GM12872 (cell line): ENCODE results near the gene LRIG1.

ENCODE experiments used
- CTCF ChIP-seq: IDR thresholded peaks from 3 replicates; pipeline ENCODE4 v1.5.1; 2011; ENCODE audit warnings: low read depth, mild to moderate bottlenecking, low read length, moderate library complexity; ENCODE audit not compliant: insufficient read depth

The LRIG1 gene

DNA sequence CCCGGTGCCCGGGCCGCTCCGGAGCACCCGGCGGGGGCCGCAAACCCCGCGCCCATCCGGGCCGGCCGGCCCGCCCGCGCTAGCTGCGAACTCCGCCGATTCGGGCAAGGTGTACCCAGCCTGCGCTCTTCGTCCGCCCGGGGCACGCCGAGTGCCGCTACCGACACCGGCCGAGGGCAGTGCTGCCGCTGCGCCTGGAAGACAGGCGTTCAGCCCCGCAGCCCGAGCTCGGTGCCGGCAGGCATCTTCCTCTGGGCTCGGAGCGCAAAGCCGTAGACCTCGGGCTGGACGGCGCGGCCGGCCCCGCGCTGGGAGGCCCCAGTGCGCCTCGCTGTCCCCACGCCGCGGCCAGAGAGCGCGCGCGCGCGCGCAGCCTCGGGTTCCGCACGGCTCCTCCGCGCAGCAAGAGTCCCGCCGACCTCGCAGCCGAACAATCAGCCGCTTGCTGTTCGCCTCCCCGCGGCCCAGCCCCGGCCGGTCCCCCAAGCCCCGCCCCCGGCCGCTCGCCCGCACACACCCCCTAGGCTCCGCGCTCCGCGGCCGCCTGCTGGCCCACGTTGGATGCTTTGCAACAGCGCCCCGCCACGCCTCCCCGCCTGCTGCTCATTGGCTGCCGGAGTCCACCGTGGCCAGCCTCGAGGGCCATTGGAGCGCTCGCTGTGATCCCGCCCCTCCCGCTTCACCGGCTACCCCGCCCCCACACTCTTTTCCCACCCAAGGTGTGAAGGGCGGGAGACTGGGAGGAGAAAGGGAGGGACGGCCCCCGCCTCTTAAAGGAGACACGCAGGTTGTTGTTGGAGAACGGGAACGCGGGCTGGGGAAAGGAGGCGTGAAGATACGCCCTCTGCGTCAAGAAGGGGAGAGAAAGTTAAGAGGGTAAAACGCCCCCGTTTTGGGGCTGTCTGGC lies at the start of gene LRIG1:
LRIG1 (minus strand) TSS at position 447 of the 907 bp plus-strand sequence. CDS start 615 bp downstream, outside the sequence.
- no peak for TF ChIP-seq CTCF

GRCh38 chr3:66544619-66545429 lies 44.0 kb upstream of the LRIG1 start:
- no peak for TF ChIP-seq CTCF

GRCh38 chr3:66542153-66542552 lies 41.3 kb upstream of the LRIG1 start:
- TF ChIP-seq CTCF, result no peak

GRCh38 chr3:66539466-66539989 lies 38.7 kb upstream of the LRIG1 start:
- no peak for TF ChIP-seq CTCF

GRCh38 chr3:66538390-66538789 lies 37.6 kb upstream of the LRIG1 start:
- no peak for TF ChIP-seq CTCF

- TF ChIP-seq CTCF, result no peak
Observed at GRCh38 chr3:66537735-66538134, 36.9 kb upstream of the LRIG1 start.

- TF ChIP-seq CTCF, result no peak
Observed at GRCh38 chr3:66536791-66537190, 36.0 kb upstream of the LRIG1 start.
